HS-27A (cell line): Measurements from ENCODE around the gene ECI1.

ENCODE experiments used
- DNase-seq: peaks from one replicate; pipeline ENCODE4 v3.0.0-alpha.2; 2012; ENCODE audit warnings: low read depth, missing footprints

The ECI1 gene, protein sequence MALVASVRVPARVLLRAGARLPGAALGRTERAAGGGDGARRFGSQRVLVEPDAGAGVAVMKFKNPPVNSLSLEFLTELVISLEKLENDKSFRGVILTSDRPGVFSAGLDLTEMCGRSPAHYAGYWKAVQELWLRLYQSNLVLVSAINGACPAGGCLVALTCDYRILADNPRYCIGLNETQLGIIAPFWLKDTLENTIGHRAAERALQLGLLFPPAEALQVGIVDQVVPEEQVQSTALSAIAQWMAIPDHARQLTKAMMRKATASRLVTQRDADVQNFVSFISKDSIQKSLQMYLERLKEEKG

GRCh38 chr16:2251296-2252111 is at the start of gene ECI1:
Gene ECI1 (minus strand): TSS chr16:2251587. CDS start chr16:2251566, 21 bp downstream.
- peak; percentile 84 for DNase-seq

DNA sequence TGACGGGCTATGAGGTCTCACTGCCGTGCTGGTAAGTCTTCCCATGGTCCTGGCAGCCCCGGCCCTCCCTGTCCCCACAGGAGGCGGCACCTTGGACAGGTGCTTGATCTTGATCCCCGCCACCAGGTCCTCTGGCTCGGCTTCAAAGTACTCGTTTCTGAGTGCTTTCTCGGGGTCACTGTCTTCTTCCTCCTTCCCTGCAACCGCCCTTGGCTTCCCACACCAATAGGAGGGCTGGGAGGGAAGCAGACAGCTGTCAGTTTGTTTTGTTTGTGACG is 48.5 kb upstream of the ECI1 start:
- DNase-seq = no peak

DNA sequence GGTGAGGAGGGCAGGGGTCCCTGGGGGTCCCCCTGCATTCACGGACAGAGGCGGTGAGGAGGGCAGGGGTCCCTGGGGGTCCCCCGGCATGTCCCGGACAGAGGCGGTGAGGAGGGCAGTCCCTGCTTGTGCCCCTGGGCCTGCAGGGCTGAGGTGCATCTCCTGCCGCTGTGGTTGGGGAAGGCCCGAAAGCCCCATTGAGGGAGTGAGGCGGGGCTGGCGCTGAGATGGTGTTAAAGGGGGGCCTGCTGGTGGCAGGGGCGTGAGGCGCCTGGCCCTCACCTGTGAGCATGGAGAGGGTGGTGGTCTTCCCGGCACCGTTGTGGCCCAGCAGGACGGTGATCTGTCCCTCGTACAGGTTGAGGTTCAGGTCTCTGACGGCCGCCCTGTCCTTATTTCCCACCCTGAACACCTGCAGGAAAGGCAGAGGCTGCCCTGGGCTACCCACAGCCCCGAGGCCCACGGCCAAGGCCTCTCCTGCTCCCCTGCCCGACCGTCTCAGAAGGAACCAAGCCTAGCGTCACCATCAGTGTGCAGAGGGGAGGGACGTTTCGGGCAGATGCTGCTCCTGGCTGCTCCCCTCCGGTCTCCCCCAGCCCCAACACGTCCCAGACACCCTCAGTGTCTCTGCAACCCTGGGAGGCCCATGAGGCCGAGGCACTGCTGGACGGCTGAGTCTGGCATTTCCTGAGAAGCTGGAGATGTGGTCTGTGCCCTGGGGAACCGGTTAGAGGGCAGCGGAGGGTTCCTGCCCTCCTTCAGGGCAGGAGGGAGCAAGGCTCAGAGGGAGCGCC is 47.9 kb upstream of the ECI1 start:
- no peak for DNase-seq

DNA sequence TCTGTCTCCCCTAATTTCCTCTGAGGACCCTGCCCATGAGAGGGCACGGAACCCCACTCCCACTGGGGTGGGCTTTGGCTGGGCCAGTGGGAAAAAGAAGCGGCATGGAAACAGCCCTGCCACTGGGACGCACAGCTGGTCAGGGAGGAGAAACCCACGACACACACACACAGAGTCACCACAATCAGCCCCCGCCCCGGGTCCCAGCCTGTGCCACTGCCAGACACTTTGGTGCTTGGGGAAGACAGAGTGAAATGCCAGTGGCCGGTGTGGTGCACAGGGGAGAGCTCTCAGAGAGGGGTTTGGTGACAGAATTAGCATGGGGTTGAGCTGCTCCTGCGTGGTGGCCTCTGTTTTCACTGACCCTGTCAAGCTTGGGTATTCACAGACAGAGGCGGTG is 47.2 kb upstream of the ECI1 start:
- DNase-seq = no peak

DNA sequence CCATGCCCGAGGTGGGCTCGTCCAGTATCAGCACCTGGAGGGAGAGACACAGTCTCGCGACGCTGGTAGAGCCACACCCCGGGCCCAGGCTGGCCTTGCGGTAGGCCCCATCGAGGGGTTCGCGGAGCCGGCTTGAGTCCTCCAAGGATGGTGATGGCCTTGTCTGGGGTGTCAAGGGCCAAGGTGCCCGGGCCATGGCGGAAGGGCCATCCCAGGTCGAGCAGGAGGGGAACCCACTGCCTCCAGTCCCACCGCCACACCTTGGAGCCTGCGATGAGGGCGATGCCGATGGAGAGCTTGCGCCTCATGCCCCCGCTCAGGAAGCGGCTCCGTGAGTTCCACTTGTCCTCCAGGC is 46.1 kb upstream of the ECI1 start:
- DNase-seq = no peak

DNA sequence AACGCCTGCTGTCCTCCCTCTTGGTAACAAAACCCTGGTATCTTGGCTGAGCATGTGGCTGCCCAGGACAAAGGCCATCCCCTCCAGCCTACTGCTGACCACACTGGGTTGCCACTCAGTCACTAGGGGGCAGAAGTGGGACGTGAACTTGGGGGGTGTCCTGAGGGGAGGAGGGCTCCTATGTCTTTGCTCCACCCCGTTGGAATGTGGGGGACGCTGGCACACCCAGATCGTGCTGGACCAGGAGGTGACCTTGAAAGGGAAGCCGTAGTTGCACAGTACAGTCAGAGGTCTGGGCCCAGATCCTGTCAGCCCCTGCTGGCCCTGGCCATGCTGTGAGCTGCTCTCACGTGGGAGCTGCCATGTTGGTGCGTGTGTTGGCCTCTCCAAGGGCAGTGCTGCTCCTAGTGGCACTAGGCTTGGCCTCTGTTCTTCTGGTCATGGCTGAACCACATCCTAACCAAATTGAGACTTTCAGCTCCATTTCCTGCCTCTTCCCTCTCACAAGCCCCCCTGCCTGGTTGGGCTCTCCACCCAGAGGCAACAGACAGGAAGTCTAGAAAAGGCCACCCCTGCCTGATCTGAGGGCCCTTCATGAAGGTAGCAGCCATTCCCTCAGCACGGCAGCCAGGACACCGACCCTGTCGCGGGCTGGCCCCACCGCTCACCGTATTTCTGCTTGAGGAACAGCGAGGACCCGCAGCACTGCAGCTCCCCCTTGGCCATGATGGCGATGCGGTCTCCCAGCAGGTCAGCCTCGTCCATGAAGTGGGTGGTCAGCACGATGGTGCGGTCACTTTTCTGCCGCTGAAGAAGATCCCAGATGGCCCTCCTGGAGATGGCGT is 45.5 kb upstream of the ECI1 start:
- DNase-seq = peak; percentile 36

GRCh38 chr16:2295056-2295798 is 43.8 kb upstream of the ECI1 start:
- DNase-seq = no peak

DNA sequence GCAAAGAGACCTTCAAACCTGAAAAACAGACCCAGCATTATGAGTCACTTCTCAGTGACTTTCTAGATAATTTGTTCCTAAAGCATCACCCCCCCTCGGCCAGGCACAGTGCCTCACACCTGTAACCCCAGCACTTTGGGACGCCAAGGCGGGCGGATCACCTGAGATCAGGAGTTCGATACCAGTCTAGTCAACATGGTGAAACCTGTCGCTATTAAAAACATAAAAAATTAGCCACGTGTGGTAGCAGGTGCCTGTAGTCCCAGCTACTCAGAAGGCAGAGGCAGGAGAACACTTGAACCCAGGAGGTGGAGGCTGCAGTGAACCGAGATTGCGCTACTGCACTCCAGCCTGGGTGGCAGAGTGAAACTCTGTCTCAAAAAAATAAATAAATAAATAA is 40.8 kb upstream of the ECI1 start:
- DNase-seq = no peak

- no peak for DNase-seq
These were observed 37.9 kb upstream of the ECI1 start for GRCh38 chr16:2289282-2289681.

- no peak for DNase-seq
These were observed 37.3 kb upstream of the ECI1 start for GRCh38 chr16:2288726-2289125.

GRCh38 chr16:2287916-2288547 is 36.6 kb upstream of the ECI1 start:
- DNase-seq = no peak

DNA sequence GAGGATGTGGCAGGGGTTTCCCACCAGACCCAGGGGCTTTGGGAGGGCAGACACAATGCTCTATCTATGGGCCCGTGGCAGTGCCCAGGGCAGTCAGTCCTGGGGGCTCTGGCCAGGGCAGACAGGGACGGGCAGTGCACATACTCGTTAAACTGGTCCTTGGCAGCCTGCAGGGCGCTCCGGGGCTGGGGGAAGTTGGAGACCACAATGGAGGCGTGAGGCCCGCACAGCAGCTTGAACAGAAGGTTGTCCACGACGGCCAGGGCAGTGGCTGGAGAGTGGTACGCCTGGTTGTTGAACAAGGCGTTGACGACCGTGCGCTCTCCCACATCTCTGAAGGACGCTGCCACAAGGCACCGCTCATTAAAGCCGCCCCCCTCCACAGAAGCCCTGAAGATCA is 35.2 kb upstream of the ECI1 start:
- no peak for DNase-seq

GRCh38 chr16:2285731-2286191 is 34.4 kb upstream of the ECI1 start:
- DNase-seq = no peak

DNA sequence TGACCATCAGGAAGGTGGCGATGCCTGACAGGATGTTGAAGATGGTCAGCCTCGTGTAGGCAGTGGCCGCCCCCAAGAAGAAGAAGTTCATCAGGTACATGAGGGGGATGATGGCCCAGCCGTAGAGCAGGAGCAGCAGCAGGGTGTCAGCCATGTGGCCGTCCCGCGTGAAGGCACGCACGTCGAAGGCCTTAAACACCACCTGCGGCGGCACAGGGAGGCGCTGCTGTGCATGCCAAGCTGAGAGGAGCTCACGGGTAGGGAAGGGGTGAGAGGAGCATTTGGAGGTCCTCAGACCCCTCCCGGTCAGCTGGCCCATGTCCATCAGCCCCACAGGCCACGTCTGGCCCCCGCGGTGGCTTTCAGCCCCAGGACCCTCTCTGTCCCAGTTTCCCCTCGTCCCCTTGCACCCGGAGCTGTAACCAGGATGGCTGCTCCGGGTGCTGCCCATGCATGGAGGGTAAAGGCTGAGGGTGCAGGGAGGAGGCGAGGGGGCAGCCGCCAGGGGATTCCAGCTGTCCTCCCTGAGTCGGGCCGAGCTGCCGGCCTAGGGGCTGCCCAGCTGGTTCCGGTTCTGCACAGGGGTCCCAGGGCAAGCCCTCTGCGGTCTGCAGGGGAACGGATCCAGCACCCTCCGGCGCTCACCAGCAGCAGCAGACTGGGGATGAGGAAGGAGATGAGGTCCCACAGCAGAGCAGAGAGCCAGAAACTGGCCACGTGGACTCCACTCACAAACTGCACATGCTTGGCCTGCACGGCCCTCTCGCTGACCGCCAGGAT is 33.6 kb upstream of the ECI1 start:
- DNase-seq = no peak

GRCh38 chr16:2284001-2284770 is 32.8 kb upstream of the ECI1 start:
- no peak for DNase-seq

- no peak for DNase-seq
These were observed 31.6 kb upstream of the ECI1 start for GRCh38 chr16:2282866-2283555.

- no peak for DNase-seq
These were observed 30.9 kb upstream of the ECI1 start for GRCh38 chr16:2282262-2282661.

- no peak for DNase-seq
These were observed 29.7 kb upstream of the ECI1 start for GRCh38 chr16:2280981-2281542.
